Measurements from ENCODE around the gene CYTH1.
"Not testable (repeated sequence)": the region's sequence is repeated elsewhere in the genome, so short reads cannot be mapped to it uniquely, and the experiment has no call there.

The CYTH1 gene

DNA sequence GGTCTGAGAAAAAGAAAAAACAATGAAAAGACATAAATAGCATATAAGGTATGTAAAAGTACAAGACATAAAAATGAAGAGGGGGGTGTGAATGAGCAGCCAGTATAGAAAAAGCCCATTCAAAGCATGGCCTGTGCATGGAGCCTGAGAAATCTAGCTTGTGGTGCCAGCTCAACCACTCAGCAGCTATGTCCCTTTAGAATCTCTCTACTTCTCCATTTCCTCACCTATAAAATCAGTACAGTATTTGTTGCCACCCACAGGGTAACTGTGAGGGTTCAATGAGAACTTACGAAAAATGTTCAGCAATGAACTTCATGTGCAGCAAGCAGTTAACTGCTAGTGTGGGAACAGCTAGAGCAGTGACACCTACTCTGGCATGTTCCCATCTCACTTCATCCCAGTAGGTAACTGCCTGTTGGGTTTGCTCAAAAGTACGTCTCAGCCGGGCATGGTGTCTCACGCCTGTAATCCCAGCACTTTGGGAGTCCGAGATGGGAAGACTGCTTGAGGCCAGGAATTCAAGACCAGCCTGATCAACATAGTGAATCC, 15.3 kb downstream of the CYTH1 start:
- DNase-seq, result peak in 1 of 10 donors; percentile 49
- intact Hi-C loops (cut with DNase I), result no loop called here

DNA sequence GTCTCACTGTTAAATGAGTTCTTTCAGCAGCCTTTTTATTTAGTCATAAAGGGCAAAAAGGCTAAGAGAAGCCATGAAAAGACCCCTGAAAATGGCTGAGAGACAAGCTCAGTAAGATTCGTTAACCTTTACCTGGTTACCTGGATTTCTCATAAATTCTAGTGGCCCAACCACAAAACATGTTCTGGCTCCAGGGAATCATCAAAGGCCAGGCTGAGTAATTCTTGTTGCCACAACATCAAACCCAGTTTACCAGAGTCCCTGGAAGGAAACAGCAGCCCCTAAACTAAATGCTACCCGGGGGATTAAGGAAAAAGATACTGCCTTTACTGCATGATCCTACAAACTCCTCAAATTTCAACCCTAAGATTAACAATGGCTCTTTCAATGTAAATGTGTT, 15.8 kb downstream of the CYTH1 start:
- DNase-seq, result no peak
- intact Hi-C loops (cut with DNase I), result no loop called here

DNA sequence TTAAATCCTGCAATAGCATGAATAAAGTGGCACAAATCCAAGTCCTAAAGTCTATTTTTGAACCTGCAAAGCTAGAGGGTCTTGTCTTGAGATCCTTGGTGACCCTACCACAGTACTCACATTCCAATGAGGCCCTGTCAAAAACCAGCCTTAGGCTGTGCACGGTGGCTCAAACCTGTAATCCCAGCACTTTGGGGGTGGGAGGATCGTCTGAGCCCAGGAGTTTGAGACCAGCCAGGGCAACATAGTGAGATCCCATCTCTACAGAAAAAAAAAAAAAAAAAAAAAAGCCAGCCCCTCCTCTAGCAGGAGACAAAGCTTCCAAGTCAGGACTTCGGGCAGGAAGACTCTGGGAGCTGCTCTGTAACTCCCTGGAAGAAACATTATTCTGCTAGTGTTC, 16.3 kb downstream of the CYTH1 start:
- DNase-seq, result no peak
- intact Hi-C loops (cut with DNase I), result no loop called here

DNA sequence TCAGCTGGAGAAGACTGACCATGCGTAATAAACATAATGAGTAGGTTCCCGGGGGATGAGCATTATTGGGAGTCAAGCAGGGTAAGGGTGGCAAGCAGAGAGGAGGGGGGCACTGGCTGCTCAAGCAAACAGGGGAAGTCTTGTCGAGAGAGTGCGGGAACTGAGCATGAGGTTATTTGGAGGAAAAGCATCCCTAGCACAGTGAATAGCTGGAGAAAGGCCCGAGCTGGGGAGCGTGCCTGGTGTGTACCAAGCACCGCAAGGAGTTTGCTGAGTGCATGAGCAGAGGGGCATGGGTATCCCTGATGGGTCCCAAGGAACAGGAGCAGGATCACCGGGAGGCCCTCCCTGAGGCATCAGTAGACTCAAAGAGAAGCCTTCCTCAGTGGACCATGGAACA, 17.2 kb downstream of the CYTH1 start:
- peak in 5 of 10 donors; percentile 27 to 88 (median 59) for DNase-seq
- intact Hi-C loops (cut with DNase I), result no loop called here

DNA sequence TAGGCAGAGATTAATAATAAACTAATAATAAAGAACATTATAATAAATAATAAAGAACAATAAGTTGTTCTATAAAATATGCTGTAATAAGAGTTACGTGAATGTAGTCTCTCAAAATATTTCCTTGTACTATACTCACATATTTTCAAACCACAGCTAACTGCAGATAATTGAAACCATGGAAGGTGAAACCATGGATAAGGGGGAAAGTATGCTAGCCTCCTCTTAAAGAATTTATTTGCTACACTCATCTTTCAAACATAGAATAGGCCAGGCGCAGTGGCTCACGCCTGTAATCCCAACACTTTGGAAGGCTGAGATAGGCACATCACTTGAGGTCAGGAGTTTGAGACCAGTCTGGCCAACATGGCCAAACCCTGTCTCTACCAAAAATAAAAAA, 18.5 kb downstream of the CYTH1 start:
- no peak for DNase-seq
- intact Hi-C loops (cut with DNase I), result no loop called here

DNA sequence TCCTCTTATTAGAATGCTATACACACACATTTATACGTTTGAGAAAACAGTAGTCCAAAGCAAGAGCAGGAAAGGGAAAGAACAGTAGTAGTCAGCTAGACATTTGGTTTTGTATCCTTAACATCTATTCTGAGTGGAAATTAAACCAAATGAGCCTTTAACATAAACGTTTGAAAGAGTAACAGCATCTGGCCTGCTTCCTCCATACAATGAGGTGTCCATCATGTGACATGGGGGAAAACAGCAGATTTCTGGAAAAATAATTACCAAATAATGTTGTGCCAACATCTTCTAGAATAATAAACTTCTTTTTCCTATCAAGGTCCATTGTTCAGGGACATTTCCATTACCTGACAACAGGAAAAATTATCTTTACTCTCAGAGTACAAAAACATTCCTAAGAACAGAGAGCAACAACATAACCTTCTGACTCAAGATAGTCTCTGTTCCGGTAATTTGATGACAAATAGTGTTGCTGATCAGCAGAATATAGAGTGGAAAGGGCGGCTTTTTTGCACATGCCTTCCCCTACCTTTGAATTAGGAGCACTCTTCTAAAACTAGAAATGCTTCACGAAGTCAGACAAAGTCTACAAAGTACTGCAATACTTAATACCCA, 20.2 kb downstream of the CYTH1 start:
- DNase-seq, result no peak
- intact Hi-C loops (cut with DNase I), result no loop called here

DNA sequence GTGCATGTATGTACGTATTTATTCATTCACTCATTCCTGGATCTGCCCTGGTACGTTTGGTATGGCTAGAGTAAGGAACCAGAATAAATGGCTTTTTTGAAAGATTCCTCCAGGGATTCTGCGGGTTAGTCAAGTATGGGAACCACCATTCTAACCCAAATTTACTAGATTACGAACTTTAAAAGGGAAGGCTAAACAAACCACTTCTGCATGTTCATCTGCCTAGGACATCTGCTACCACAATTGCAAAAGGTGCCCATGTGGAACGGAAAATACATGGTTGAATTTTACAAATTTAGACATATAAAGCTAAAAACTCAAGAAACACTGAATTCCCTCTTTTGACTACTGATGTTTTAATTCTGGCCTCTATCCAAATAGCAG, 22.1 kb downstream of the CYTH1 start:
- no peak for DNase-seq
- intact Hi-C loops (cut with DNase I), result no loop called here

DNA sequence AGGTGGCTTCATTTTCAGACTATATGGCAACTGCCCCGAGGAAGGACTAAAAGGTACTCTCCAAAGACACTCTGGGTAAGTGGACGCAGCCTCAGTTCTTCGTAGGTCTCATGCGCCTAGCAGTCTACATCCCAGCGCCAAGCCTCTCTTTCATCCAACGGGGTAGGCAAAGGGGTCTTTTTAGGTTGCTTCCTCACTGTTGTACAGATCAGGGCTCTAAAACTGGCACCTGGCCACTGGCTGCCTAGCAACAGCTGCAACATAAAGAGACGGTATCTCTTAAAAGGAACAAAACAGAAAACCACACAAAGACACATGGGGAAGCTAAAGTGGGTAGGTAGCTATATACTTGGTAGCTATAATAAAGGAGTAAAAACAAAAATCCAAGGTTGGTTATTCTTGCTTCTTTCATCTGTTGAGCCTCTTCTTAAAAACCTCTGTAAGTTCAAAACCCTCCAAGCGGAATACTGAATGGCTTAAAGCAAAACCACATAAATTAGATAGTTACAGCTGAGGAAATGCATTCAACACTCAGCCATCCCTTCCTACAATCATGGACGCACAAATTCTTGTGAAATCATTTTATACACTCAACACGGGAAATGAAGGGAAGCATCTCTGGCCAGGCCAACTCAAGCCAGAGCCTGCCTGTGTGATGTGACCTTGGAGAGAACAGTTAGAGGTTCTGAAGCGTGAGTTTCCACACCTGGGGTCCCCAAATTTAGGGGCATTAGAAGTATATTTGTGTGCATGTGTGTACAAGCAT, 22.7 kb downstream of the CYTH1 start:
- intact Hi-C loops (cut with DNase I), result no loop called here
- peak in 1 of 10 donors; percentile 23 for DNase-seq

DNA sequence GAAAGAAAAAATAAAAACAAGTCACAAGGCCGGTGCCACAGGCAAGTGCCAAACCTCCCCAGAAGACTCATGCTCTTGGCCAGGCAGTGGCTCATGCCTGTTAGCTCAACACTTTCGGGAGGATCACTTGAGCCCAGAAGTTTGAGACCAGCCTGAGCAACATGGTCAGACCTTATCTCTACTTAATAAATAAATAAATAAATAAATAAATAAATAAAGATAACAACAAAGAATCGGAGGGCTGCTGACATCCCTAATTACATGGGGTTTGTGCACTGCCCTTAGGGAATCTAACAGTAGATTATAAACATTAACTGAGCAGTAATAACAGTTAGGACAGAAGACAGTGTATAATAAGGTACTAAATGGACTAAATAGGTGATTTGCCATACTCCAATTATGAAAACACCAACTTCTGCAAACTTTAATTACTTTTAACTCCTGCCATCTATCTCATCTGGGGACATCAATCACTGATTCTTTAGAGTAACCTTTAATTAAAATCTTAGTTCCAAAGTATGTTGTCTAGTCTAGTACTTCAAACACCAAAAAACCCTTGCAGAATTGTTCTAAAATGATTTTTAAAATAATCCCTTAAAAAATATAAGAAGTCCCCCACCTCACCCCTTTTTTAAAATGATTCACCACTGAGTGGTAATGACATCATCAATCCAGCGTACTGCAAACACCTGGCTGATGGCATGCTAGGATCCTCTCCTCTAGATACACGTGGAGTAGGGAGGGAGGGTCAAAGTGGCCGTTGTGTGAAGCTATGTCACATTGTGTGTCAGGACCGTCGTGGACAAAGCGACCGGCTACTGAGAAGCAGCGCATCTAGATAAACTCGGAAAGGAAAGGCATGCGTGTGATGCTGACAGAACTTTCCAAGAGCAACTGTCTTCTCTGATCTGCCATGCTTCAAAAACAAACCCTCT, 28.5 kb downstream of the CYTH1 start:
- intact Hi-C loops (cut with DNase I), result no loop called here
- no peak for DNase-seq

DNA sequence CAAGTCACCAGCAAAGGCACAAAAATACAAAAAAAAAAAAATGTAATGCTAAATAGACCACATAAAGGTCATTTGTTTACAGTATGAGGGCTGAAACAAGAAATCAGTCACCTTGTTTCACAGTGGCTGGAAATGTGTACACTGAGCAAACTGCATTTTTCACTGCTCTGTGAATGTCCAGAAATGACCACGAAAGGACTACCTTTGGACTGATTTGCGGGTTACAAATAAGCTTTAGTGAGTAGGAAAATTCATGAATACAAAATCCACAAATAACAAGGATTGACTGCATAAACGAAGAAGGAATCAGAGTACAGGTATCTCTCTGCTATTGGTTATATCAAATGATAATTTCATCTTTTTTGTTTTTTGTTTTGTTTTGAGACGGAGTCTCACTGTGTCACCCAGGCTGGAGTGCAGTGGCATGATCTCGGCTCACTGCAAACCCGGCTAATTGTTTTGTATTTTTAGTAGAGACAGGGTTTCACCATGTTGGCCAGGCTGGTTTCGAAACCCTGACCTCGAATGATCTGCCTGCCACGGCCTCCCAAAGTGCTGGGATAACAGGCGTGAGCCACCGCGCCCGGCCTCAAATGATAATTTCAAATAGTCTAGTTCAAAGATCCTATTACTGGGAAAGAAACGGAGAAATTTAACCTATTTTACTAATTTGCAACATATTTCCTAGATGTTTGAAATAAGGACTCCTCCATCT, 30.5 kb downstream of the CYTH1 start:
- intact Hi-C loops (cut with DNase I), result no loop called here

DNA sequence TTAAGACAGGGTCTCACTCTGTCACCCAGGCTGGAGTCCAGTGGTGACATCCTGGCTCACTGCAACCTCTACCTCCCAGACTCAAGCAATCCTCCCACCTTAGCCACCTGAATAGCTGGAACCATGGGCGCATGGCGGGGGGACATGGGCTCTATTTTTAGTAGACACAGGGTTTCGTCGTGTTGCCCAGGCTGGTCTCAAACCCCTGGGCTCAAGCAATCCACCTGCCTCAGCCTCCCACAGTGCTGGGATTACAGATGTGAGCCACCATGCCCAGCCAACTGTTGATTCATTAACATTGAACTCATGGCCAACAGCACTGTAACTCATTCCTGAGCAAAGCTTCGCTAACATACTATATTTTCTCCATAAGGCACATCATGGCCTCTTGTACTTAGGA, 31.1 kb downstream of the CYTH1 start:
- DNase-seq; intact Hi-C loops (cut with DNase I): not testable (repeated sequence)

More for the DNA sequence above, 30.5 kb downstream of the CYTH1 start:
- DNase-seq, result no peak

DNA sequence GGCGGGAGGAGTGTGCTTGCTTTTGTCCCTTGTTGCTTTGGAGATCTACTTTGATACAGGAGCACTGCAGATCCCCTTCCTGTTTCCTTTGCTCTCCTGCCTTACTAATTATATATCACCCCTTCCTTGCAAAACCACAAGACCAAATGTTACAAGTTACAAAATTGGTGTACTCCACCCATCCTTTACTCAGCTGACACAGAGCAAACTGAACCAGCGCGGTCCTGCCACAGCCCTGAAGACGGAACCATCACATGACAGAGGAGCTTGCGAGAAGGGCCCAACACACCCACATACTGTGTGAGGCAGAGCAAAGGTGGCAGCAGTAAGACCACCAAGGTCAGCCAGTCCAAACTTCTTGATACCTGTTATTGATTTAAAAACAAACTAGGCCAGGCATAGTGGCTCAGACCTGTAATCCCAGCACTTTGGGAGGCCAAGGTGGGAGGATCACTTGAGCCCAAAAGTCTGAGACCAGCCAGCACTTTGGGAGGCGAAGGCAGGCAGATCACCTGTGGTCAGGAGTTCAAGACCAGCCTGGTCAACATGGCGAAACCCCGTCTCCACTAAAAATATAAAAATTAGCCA, 33.2 kb downstream of the CYTH1 start:
- intact Hi-C loops (cut with DNase I), result no loop called here
- DNase-seq, result peak in 1 of 10 donors; percentile 26

DNA sequence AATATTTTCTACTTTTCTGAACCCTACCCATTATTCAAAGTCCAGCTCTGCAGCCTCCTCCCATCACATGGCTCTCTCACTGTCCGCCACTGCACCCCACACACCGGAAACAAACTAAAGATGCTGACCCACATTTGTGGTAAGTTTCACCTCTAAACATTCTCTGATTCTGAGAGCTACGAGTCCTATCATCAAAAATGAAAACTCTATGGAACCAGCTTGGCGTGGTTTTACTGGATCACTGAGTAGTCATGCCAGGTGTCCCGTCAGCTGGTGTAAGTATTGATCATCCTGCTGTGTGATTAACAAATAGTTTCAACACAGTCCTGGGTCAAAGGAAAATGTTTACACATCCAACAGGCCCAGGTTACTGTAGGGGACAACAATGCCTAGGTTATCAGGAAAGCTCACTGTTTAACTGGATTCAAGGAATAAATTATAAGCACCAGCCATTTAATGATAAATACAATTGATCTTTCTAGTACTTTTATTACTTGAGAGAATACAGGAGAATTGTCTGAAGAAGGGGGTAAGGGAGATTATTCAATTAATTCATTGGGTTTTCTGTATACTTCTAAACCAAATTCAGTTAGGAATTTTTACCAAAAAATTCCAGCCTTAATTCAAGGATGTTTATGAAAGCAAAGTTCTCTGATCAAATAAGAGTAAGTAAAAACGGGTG, 33.9 kb downstream of the CYTH1 start:
- no peak for DNase-seq

DNA sequence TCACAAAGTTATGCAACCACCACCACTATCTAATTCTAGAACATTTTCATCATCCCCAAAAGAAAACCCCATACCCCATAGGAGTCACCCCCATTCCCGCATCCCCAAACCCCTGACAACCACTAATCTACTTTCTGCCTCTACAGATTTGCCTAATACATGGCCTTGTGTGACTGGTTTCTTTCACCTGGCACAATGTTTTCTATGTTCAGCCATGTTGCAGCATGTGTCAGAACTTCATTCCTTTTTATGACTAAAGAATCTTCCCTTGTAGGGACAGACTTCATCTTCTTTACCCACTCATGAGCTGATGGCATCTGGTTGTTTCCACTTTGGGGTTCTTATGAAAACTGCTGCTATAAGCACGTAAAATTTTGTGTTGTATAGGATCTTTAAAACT, 34.6 kb downstream of the CYTH1 start:
- no peak for DNase-seq
- intact Hi-C loops (cut with DNase I), result no loop called here

More for the DNA sequence above, 33.9 kb downstream of the CYTH1 start:
- intact Hi-C loops (cut with DNase I), result no loop called here

DNA sequence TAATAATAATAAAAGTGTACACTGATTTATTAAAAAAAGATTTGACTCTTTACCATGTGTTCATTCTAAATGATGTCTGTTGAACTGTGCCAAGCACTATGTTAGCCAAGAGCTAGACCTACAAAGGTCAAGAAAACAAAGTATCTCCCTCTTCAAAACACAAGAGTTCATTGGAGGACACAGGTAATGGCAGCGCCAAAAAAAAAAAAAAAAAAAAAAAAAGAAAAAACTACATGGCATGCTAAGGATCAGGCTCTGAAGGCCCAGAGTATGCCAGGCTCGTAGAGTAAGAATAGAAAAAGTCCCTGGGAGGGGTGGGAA, 35.2 kb downstream of the CYTH1 start:
- intact Hi-C loops (cut with DNase I), result no loop called here
- no peak for DNase-seq

DNA sequence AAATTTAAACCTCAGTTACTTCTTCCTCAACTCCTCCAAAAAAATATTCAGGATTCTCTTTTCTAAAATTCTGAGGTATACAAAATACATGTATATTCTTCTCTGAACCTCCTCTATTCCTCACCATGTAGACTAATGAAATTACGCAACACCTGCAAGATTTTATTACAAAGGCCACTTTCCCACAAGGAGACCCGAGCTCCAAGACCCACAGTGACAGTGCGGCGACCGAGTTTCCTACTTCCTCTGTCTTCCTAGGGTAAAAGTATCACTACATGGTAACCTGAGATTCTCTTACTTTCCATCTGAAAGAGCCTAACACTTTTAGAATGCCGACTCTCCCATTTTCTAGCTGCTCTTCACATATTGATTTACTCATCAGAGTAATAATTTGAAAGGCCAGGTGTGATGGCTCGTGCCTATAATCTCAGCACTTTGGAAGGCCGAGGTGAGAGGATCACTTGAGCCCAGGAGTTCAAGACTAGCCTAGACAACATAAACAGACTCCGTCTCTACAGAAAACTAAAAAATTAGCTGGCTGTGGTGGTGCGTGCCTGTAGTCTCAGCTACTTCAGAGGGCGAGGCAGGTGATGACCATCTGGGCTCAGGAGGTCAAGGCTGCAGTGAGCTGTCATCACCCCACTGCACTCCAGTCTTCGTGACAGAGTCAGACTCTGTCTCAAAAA, 35.7 kb downstream of the CYTH1 start:
- intact Hi-C loops (cut with DNase I), result no loop called here
- DNase-seq, result no peak

DNA sequence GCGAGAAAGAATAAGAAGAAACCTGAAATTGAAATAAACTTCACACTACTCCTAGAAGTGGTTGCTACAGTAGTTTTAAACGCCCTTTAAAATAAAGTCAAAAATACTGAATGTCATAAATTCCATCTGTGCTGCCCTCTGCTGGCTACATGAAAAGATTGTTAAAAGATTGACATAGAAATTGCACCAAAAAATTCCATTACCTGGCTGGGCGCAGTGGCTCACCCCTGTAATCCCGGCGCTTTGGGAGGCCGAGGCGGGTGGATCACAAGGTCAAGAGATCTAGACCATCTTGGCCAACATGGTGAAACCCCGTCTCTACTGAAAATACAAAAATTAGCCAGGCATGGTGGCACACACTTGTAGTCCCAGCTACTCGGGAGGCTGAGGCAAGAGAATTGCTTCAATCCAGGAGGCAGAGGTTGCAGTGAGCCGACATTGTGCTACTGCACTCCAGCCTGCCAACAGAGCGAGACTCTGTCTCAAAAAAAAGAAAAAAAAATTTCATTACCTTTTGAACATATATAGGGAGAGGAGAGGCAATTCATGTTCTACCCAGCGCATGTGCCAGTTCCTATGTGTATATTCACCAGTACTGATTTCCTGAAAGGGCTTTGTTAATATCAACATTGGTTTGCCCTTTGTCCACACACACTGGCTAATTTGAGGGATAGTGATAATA, 36.5 kb downstream of the CYTH1 start:
- intact Hi-C loops (cut with DNase I), result loop anchor here (2.0 kb wide), 1 partner anchor 249 kb away; no protein-coding TSS in a partner anchor
- DNase-seq, result peak in 2 of 10 donors; percentile 23 to 48

DNA sequence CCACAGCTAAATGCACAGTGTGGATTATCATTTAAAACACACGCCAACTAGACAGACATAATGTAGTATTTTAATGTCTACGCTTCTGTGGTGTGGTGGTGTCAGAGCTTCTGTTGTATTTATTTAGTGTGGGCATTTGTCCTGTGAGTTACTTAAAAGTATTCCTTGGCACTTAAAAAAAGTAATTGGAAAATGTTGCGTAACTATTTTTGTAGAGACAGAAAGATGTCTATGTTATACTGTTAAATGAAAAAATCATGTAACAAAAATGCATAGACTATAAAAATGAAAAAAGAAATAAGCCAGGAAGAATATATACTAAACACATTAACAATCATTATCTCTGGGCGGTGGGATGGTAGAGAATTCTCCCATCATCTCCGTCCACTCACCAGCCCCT, 39.2 kb downstream of the CYTH1 start:
- intact Hi-C loops (cut with DNase I), result no loop called here

More for the DNA sequence above, 39.2 kb downstream of the CYTH1 start:
- DNase-seq, result no peak
